Prostate gland (tissue), 2 donors: ENCODE measurements around the gene PROB1. TPM values are rescaled to one million over a fixed set of nuclear protein-coding genes. Genes with fewer than 3 reads are reported as not detected.

Source experiments
- DNase-seq: peaks from one replicate; pipeline ENCODE4 v3.0.0-alpha.2; 2019; ENCODE audit warnings: low spot score
- H3K27ac ChIP-seq, 2 donors: fragments of 200-600 bp; sonication (generic); 2 replicates each; pipeline ENCODE4 v1.5.1; 2017 to 2019
- H3K27me3 ChIP-seq: fragments of 200-600 bp; sonication (generic); replicated peaks from 2 replicates; pipeline ENCODE4 v1.5.1; 2019; ENCODE audit not compliant: insufficient read depth
- H3K36me3 ChIP-seq, 2 donors: fragments of 200-600 bp; sonication (generic); 1 replicate in 1 of 2; 2 replicates in 1 of 2; pipeline versions ENCODE4 v1.5.1 to v1.8.1; 2017 to 2019
- H3K4me1 ChIP-seq: fragments of 200-600 bp; sonication (generic); replicated peaks from 2 replicates; pipeline ENCODE4 v1.5.1; 2019
- H3K4me3 ChIP-seq, 2 donors: fragments of 200-600 bp; sonication (generic); 2 replicates each; pipeline ENCODE4 v1.5.1; 2017 to 2019
- H3K9me3 ChIP-seq: fragments of 200-600 bp; sonication (generic); 2 replicates; pipeline ENCODE4 v1.5.1; 2017
- POLR2A ChIP-seq: fragments of 450-650 bp; IDR thresholded peaks from one replicate; pipeline ENCODE4 v1.6.1; 2016; ENCODE audit warnings: antibody characterized with exemption, mild to moderate bottlenecking
- POLR2AphosphoS5 ChIP-seq: sonication (generic); formaldehyde crosslinking; IDR thresholded peaks from one replicate; pipeline ENCODE4 v1.6.1; 2017; ENCODE audit warnings: antibody characterized with exemption
- WGBS: methylation state at CpG from one replicate; pipeline ENCODE4 v1.1.5; 2018; 5-methylcytosine and 5-hydroxymethylcytosine counted together
- intact Hi-C: fragments of 100-400 bp; cut with DNase I; formaldehyde crosslinking; loops from one replicate; pipeline ENCODE4 v1.14.2; 2022
- total RNA-seq, 2 donors: library from RNA; depleted of rRNA; stranded (reverse); fragments of >200 nt; gene quantifications; one replicate each; pipeline ENCODE4 v1.1.0, GENCODE V29; 2016
- TF ChIP-seq, protein P1 (sequence below), 4 experiments: fragments of 200-600 bp in 2 of 4; fragments of 450-650 bp in 2 of 4; sonication (generic) in 2 of 4; IDR thresholded peaks; 1 replicate in 3 of 4; 2 replicates in 1 of 4; pipeline ENCODE4 v1.5.1; 2016 to 2019; ENCODE audit warnings: antibody characterized with exemption in 4 of 4, mild to moderate bottlenecking in 2 of 4, moderate library complexity in 2 of 4

PROB1 gene
- total RNA-seq, 2 donors from 2014 or later = 2.4 TPM

DNA sequence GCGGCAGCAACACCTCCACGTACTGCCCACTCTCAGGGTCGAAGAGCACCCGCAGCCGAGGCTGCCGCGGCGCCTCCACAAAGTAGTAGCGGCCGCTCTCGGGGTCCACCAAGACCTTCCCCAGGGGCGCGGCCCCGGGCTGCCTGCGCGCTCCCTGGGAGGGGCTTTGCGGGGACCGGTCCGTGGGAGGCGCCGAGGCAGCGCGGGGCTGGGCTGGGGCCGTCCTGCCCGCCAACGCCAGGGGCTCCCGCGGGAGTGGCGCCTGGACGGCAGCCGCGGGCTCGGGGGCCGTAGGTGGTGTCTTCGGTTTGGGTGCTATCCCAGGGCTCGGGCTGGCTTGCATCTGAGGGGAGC is 2.6 kb downstream of the PROB1 start:
- H3K9me3 ChIP-seq = no peaks in the 10 kb centered on the region
- peak overlapping the region; percentile 30 to 39 for H3K4me3 ChIP-seq
- 20% methylated on average over 36 of the region's 36 CpGs for WGBS
- DNase-seq = no peak
- intact Hi-C loops = no loop called here
- TF ChIP-seq POLR2A (no peak), POLR2AphosphoS5 (no peak)
- TF ChIP-seq, protein P1, sequence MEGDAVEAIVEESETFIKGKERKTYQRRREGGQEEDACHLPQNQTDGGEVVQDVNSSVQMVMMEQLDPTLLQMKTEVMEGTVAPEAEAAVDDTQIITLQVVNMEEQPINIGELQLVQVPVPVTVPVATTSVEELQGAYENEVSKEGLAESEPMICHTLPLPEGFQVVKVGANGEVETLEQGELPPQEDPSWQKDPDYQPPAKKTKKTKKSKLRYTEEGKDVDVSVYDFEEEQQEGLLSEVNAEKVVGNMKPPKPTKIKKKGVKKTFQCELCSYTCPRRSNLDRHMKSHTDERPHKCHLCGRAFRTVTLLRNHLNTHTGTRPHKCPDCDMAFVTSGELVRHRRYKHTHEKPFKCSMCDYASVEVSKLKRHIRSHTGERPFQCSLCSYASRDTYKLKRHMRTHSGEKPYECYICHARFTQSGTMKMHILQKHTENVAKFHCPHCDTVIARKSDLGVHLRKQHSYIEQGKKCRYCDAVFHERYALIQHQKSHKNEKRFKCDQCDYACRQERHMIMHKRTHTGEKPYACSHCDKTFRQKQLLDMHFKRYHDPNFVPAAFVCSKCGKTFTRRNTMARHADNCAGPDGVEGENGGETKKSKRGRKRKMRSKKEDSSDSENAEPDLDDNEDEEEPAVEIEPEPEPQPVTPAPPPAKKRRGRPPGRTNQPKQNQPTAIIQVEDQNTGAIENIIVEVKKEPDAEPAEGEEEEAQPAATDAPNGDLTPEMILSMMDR (IDR thresholded peaks at IDR 0.05) = no peak
- peak overlapping the region; percentile 67 to 83 for H3K27ac ChIP-seq
- no peaks in the 10 kb centered on the region for H3K27me3 ChIP-seq
- H3K36me3 ChIP-seq = no peaks in the 10 kb centered on the region
- H3K4me1 ChIP-seq = peaks cover 40% of the 10 kb centered on the region

DNA sequence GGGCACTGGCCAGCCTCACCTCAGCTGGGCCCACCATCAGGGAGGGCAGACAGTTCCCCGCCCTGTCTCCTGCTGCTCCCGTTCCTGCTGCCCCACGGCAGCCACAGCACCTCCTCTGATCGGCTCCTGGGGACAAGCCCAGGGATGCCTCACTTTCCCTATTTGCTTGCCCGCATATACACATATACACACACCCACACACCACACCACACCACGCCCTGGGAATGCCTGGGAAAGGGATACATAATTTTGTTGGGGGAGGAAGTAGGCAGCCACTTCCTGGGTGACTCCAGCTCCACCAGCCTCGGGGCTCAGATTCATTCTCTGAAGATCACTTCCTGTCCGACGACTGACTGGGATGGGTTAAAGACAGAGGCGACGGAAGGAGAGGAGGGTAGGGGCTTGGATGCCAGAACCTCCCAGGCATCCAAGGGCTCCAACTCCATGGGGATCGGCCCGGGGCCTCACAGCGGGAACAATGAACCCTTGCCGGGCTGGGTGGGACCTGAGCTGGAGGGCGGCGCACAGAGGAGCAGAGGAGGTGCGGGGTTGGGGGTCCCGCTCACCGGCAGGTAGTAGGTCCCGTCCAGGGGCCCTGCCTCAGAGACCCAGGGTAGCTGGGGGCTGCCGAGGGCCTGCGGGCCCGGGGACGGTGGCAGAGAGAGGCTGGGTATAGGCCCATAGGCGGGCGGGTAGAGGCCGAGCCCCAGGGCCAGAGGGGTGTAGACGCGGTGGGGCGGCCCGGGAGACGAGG is 3.2 kb downstream of the PROB1 start:
- intact Hi-C loops = no loop called here
- H3K27ac ChIP-seq = peak overlapping the region; percentile 67 to 83
- WGBS = 58% methylated on average over 33 of the region's 33 CpGs
- H3K36me3 ChIP-seq = no peaks in the 10 kb centered on the region
- peak overlapping the region; percentile 30 to 39 for H3K4me3 ChIP-seq
- no peaks in the 10 kb centered on the region for H3K27me3 ChIP-seq
- H3K4me1 ChIP-seq = peaks cover 40% of the 10 kb centered on the region
- no peak for TF ChIP-seq POLR2A
- no peak for TF ChIP-seq POLR2AphosphoS5
- TF ChIP-seq, protein P1 (IDR thresholded peaks at IDR 0.05) = no peak
- no peak for DNase-seq
- no peaks in the 10 kb centered on the region for H3K9me3 ChIP-seq

- WGBS = 87% methylated on average over 10 of the region's 10 CpGs
- H3K4me1 ChIP-seq = peaks cover 40% of the 10 kb centered on the region
- H3K9me3 ChIP-seq = no peaks in the 10 kb centered on the region
- intact Hi-C loops = no loop called here
- H3K27ac ChIP-seq = peak overlapping the region; percentile 67 to 83
- no peaks in the 10 kb centered on the region for H3K36me3 ChIP-seq
- no peak for DNase-seq
- TF ChIP-seq POLR2AphosphoS5 (no peak), POLR2A (no peak)
- TF ChIP-seq, protein P1 (IDR thresholded peaks at IDR 0.05) = no peak
- no peaks in the 10 kb centered on the region for H3K27me3 ChIP-seq
- H3K4me3 ChIP-seq = no peak overlapping the region
Observed at GRCh38 chr5:139390639-139391569, 4.0 kb downstream of the PROB1 start.

- Histone ChIP-seq H3K4me3 (peak within 1 kb of the TSS; percentile 13 to 36), H3K4me1 (peaks cover 43% of the 10 kb centered on the region), H3K27me3 (no peaks in the 10 kb centered on the region), H3K27ac (peak within 1 kb of the TSS; percentile 67 to 83), H3K9me3 (no peaks in the 10 kb centered on the region), H3K36me3 (no peaks in the 10 kb centered on the region)
- no peak for TF ChIP-seq POLR2AphosphoS5
- TF ChIP-seq POLR2A = no peak
- TF ChIP-seq, protein P1 (IDR thresholded peaks at IDR 0.05) = no peak
- WGBS = 83% methylated on average over 11 of the region's 11 CpGs
- intact Hi-C loops = no loop called here
- no peak for DNase-seq
Observed at GRCh38 chr5:139389701-139390638, 4.9 kb downstream of the PROB1 start, which contains the start of gene MZB1. Gene MZB1, minus strand, starts transcription at chr5:139389913. Its CDS starts 57 bp downstream, at chr5:139389856.
